Upper lobe of left lung (tissue), 4 donors: ENCODE results near the gene CYP2W1.

ENCODE experiments used
- EP300 ChIP-seq, 4 donors: sonication (generic); formaldehyde crosslinking; IDR thresholded peaks; one replicate each; pipeline ENCODE4 v1.5.1; 2017; ENCODE audit warnings: antibody characterized with exemption in 4 of 4, control low read depth in 2 of 4
- POLR2A ChIP-seq, 4 donors: fragments of 450-650 bp; IDR thresholded peaks; one replicate each; pipeline ENCODE4 v1.5.1; 2016 to 2017; ENCODE audit warnings: antibody characterized with exemption in 4 of 4, mild to moderate bottlenecking in 2 of 4
- TF ChIP-seq, protein P1 (sequence below), 6 experiments: fragments of 450-650 bp in 4 of 6; fragments of 200-600 bp in 2 of 6; sonication (generic) in 2 of 6; IDR thresholded peaks; one replicate each; pipeline ENCODE4 v1.5.1; 2016 to 2019; ENCODE audit warnings: antibody characterized with exemption in 6 of 6

GRCh38 chr7:991729-992656, 9.0 kb downstream of the CYP2W1 start:
- TF ChIP-seq, protein P1, sequence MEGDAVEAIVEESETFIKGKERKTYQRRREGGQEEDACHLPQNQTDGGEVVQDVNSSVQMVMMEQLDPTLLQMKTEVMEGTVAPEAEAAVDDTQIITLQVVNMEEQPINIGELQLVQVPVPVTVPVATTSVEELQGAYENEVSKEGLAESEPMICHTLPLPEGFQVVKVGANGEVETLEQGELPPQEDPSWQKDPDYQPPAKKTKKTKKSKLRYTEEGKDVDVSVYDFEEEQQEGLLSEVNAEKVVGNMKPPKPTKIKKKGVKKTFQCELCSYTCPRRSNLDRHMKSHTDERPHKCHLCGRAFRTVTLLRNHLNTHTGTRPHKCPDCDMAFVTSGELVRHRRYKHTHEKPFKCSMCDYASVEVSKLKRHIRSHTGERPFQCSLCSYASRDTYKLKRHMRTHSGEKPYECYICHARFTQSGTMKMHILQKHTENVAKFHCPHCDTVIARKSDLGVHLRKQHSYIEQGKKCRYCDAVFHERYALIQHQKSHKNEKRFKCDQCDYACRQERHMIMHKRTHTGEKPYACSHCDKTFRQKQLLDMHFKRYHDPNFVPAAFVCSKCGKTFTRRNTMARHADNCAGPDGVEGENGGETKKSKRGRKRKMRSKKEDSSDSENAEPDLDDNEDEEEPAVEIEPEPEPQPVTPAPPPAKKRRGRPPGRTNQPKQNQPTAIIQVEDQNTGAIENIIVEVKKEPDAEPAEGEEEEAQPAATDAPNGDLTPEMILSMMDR (IDR thresholded peaks at IDR 0.05) = no peak
- TF ChIP-seq POLR2A (IDR thresholded peaks at IDR 0.05) = no peak
- no peak for TF ChIP-seq EP300 (IDR thresholded peaks at IDR 0.05)
